AG10803 (cell line): ENCODE data around the gene MAP3K1.
A peak's percentile ranks its signal among the peaks of the same experiment; 100 is the strongest.

Experiments used
- DNase-seq: peaks from one replicate; pipeline ENCODE4 v3.0.0; 2010; ENCODE audit warnings: low read depth
- H3K4me3 ChIP-seq: 2 replicates; pipeline ENCODE4 v1.5.1; 2011; ENCODE audit warnings: mild to moderate bottlenecking, low read length, control low read depth
- TF ChIP-seq, protein P1 (sequence below): conservative IDR thresholded peaks from 2 replicates; pipeline ENCODE4 v1.5.1; 2011; ENCODE audit warnings: mild to moderate bottlenecking, low read length, control low read depth, inconsistent platforms

The MAP3K1 gene

DNA sequence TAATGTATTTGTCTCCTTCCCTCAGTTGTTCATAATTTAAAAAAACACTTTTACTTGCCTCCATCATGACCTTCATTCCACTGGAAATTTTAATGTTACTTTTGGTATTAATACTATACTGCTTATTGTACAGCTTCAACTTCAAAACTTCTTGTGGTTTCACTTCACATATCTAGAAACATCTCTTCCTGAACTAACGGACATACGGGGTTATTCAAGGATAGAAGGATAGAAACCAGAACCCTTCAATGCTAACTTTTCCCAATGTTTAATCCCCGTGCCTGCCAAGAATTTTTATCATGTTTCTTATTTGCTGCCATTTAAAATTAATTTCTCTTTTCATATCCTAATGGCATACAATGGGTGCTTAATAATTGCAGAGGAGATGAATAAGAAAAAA, 57.7 kb downstream of the MAP3K1 start:
- TF ChIP-seq, protein P1, sequence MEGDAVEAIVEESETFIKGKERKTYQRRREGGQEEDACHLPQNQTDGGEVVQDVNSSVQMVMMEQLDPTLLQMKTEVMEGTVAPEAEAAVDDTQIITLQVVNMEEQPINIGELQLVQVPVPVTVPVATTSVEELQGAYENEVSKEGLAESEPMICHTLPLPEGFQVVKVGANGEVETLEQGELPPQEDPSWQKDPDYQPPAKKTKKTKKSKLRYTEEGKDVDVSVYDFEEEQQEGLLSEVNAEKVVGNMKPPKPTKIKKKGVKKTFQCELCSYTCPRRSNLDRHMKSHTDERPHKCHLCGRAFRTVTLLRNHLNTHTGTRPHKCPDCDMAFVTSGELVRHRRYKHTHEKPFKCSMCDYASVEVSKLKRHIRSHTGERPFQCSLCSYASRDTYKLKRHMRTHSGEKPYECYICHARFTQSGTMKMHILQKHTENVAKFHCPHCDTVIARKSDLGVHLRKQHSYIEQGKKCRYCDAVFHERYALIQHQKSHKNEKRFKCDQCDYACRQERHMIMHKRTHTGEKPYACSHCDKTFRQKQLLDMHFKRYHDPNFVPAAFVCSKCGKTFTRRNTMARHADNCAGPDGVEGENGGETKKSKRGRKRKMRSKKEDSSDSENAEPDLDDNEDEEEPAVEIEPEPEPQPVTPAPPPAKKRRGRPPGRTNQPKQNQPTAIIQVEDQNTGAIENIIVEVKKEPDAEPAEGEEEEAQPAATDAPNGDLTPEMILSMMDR, result no peak
- H3K4me3 ChIP-seq, result no peak overlapping the region
- DNase-seq, result no peak

DNA sequence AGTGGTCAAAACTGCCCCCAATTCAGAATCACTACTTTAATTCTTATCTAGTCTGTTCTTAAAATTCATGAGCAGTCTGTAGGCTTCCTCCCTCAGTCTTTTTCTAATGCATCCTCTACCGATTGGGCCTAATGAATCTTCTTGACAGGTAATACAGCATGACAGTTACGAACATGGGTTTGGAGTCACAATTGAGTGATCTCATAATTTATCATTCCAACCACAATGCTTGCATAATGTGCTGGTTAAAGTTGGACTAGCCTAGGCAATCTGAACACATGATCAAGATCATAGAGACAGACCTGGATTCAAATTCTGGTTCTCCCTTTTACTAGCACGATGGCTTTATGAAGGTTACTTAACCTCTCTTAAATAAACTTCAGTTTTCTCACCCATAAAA, 61.0 kb downstream of the MAP3K1 start:
- TF ChIP-seq, protein P1, result no peak
- peak; percentile 3 for DNase-seq
- no peak overlapping the region for H3K4me3 ChIP-seq

DNA sequence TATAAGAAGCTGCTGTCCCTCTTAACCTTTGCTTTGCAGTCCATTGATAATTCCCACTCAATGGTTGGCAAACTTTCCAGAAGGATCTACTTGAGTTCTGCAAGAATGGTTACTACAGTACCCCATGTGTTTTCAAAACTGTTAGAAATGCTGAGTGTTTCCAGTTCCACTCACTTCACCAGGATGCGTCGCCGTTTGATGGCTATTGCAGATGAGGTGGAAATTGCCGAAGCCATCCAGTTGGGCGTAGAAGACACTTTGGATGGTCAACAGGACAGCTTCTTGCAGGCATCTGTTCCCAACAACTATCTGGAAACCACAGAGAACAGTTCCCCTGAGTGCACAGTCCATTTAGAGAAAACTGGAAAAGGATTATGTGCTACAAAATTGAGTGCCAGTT, 66.2 kb downstream of the MAP3K1 start:
- no peak for DNase-seq
- TF ChIP-seq, protein P1, result no peak
- no peak overlapping the region for H3K4me3 ChIP-seq

DNA sequence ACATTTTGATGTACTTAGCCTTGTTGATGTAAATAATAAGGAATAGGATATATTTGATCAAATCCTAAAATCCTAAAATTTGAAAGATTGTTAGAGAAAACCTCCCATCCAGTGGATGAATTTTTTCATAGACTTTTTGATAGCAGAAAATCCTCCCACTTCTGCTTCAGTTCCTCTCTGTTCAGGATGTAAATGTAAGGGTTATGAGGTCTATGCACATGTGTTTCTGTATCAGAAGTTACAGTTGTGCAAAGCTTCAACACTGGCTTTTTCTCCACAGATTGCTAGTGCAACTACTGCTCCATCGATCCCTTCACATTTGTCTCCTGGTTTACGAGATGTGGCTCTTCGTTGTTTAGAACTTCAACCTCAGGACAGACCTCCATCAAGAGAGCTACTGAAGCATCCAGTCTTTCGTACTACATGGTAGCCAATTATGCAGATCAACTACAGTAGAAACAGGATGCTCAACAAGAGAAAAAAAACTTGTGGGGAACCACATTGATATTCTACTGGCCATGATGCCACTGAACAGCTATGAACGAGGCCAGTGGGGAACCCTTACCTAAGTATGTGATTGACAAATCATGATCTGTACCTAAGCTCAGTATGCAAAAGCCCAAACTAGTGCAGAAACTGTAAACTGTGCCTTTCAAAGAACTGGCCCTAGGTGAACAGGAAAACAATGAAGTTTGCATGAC, 78.1 kb downstream of the MAP3K1 start:
- TF ChIP-seq, protein P1, result no peak
- no peak overlapping the region for H3K4me3 ChIP-seq
- no peak for DNase-seq

DNA sequence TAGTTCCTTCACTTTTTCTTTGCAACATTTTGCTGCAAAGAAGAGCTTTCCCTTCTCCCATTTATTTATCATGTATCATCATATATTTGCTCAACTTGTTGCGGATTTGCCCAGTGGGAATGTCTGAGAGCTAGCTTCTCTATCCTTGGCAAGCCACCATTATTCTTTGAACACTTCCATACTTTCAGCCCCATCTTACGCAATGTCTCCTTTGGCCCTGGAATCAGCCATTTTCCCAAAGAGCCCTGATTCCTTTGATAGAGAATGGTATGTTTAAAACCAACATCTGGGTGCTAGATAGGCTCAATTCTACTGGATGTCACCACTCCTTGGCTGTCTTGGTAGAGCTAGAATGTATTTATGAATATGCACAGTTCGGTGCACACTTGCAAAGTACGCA, 81.4 kb downstream of the MAP3K1 start:
- TF ChIP-seq, protein P1, result no peak
- no peak overlapping the region for H3K4me3 ChIP-seq
- no peak for DNase-seq

DNA sequence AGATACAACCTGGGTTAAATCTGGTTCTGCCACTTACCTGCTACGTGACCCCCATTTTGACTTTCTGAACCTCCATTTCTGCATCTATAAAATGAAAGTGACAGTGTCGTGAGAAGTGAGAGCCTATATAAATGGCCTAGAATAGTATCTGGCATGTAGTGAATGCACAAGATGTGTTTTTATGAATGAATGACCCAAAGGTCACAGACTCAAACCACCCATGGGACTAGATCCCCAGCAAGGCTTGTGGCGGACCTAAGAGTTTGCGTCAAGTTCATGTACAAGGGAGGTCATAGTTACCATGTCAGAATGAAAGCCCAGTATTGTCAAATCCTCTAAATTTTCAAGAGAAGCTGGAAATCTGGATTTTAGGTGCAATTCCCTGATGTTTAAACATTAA, 82.9 kb downstream of the MAP3K1 start:
- no peak for DNase-seq
- no peak overlapping the region for H3K4me3 ChIP-seq
- TF ChIP-seq, protein P1, result no peak

DNA sequence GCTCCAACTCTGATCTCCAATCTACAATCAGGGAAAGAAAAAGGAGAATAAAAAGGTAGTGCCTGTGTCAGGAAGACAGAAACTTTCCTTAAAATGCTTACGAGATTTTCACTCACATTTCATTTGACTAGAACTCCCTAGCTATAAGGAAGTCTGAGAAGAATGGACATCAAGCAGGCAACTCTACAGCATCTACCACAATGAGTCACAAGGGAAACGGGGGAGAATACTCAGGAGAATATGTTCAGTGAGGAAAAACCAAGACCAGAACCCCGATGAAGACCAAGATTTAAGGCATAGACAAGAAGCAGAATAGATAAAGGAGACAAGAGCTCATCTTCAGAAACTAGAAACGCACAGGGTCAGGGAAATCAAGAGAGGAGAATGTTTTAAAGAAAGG, 85.0 kb downstream of the MAP3K1 start:
- peak; percentile 9 for DNase-seq

More for the DNA sequence above, 85.0 kb downstream of the MAP3K1 start:
- TF ChIP-seq, protein P1, result no peak
- H3K4me3 ChIP-seq, result no peak overlapping the region
